Measurements from ENCODE around the gene GNG2. TPM values are rescaled to one million over a fixed set of nuclear protein-coding genes. Genes with fewer than 3 reads are reported as not detected.

The GNG2 gene
- total and polyA plus RNA-seq, 2 experiments from 2014 or later: 9.9 to 14.8 TPM

DNA sequence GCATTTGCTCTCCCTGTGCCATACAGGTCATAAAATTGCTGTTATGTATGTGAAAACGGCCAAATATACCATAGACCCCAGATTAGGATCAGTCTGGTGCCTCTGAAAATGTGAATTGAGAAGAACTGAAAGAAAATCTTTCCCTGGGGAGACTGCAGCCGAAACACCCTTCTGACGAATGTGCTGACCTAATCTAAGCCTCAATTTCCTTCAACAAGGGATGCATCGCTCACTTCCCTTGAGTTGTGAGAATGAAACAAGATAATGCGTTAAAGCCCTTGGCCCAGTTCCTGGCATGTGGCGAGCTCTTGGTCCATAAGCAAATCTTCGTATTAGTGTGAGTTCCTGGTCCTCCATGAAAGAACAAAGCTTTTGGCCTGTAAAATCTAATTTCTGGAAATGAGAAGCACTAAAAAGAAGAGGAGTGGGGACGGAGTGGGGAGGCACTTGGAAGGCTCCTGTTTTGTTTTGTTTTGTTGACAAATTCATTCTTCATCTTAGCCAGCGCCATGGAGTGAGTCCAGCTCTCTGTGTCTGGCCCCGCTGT lies 79.4 kb downstream of the GNG2 start:
- H3K27ac Mint-ChIP-seq: no peak overlapping the region
- Histone ChIP-seq H3K4me2 (no peak overlapping the region), H3F3A (replicated peaks; ENCODE audit: low read depth) (no peaks in the 10 kb centered on the region), H2AFZ (no peak overlapping the region), H3K79me2 (replicated peaks; ENCODE audit: insufficient read depth) (no peaks in the 10 kb centered on the region), H3K4me1 (ENCODE audit: insufficient read depth) (no peaks in the 10 kb centered on the region; the same call in 1 of the 2 replicates), H3K36me3 (ENCODE audit: insufficient read depth) (no peaks in the 10 kb centered on the region), H3K4me3 (no peak overlapping the region), H3K27ac (ENCODE audit: low read depth) (no peak overlapping the region), H3K9me2 (ENCODE audit: insufficient read depth) (no peaks in the 10 kb centered on the region), H4K20me1 (replicated peaks; ENCODE audit: insufficient read depth) (no peaks in the 10 kb centered on the region), H3K27me3 (ENCODE audit: insufficient read depth) (no peaks in the 10 kb centered on the region)
- no peaks in the 10 kb centered on the region for H3K9me3 Mint-ChIP-seq
- TF ChIP-seq EZH2phosphoT487 (IDR thresholded peaks at IDR 0.05; ENCODE audit: unreplicated experiment): no peak
- TF ChIP-seq ZNF462 (CRISPR knock-in tag; IDR thresholded peaks at IDR 0.05): no peak
- no peak for TF ChIP-seq NANOG (IDR thresholded peaks at IDR 0.05; ENCODE audit: borderline replicate concordance)
- no peak for TF ChIP-seq POLR2AphosphoS5 (IDR thresholded peaks at IDR 0.05; ENCODE audit: low read depth)
- TF ChIP-seq, protein P1, sequence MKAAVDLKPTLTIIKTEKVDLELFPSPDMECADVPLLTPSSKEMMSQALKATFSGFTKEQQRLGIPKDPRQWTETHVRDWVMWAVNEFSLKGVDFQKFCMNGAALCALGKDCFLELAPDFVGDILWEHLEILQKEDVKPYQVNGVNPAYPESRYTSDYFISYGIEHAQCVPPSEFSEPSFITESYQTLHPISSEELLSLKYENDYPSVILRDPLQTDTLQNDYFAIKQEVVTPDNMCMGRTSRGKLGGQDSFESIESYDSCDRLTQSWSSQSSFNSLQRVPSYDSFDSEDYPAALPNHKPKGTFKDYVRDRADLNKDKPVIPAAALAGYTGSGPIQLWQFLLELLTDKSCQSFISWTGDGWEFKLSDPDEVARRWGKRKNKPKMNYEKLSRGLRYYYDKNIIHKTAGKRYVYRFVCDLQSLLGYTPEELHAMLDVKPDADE (IDR thresholded peaks at IDR 0.05): no peak
- TF ChIP-seq CREB1 (CRISPR knock-in tag; IDR thresholded peaks at IDR 0.05; ENCODE audit: low read depth): no peak
- TF ChIP-seq, protein P2, sequence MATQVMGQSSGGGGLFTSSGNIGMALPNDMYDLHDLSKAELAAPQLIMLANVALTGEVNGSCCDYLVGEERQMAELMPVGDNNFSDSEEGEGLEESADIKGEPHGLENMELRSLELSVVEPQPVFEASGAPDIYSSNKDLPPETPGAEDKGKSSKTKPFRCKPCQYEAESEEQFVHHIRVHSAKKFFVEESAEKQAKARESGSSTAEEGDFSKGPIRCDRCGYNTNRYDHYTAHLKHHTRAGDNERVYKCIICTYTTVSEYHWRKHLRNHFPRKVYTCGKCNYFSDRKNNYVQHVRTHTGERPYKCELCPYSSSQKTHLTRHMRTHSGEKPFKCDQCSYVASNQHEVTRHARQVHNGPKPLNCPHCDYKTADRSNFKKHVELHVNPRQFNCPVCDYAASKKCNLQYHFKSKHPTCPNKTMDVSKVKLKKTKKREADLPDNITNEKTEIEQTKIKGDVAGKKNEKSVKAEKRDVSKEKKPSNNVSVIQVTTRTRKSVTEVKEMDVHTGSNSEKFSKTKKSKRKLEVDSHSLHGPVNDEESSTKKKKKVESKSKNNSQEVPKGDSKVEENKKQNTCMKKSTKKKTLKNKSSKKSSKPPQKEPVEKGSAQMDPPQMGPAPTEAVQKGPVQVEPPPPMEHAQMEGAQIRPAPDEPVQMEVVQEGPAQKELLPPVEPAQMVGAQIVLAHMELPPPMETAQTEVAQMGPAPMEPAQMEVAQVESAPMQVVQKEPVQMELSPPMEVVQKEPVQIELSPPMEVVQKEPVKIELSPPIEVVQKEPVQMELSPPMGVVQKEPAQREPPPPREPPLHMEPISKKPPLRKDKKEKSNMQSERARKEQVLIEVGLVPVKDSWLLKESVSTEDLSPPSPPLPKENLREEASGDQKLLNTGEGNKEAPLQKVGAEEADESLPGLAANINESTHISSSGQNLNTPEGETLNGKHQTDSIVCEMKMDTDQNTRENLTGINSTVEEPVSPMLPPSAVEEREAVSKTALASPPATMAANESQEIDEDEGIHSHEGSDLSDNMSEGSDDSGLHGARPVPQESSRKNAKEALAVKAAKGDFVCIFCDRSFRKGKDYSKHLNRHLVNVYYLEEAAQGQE (IDR thresholded peaks at IDR 0.05; ENCODE audit: unreplicated experiment): no peak
- no peak for TF ChIP-seq ZNF114 (CRISPR knock-in tag; IDR thresholded peaks at IDR 0.05)
- no peak for TF ChIP-seq CTCF (conservative IDR thresholded peaks at IDR 0.05; ENCODE audit: low read depth in 2 of 2)
- TF ChIP-seq EZH2 (IDR thresholded peaks at IDR 0.05; ENCODE audit: low read depth, unreplicated experiment): no peak
- TF ChIP-seq JUNB (IDR thresholded peaks at IDR 0.05; ENCODE audit: unreplicated experiment): no peak
- H3K4me3 Mint-ChIP-seq: no peak overlapping the region
- no peaks in the 10 kb centered on the region for H3K27me3 Mint-ChIP-seq (ENCODE audit: insufficient read depth, low read depth, poor library complexity)
- no peak for DNase-seq (ENCODE audit: low spot score)
- no peak for ATAC-seq
- H3K4me1 Mint-ChIP-seq: peaks cover 15% of the 10 kb centered on the region
- H3K36me3 Mint-ChIP-seq (ENCODE audit: low read depth): no peaks in the 10 kb centered on the region
